ENCODE results near the gene SIPA1L3. TPM values are rescaled to one million over a fixed set of nuclear protein-coding genes. Genes with fewer than 3 reads are reported as not detected.

SIPA1L3 gene
- total RNA-seq, 3 donors from 2014 or later = 93.6 to 173 (median 144) TPM

GRCh38 chr19:38145623-38146022 lies 238.6 kb downstream of the SIPA1L3 start:
- intact Hi-C loops (cut with DNase I, micrococcal nuclease) = no loop called here
- Histone ChIP-seq H3K4me3 (no peak overlapping the region), H3K9me3 (no peaks in the 10 kb centered on the region), H3K4me1 (ENCODE audit: low read depth) (no peaks in the 10 kb centered on the region), H3K36me3 (ENCODE audit: low read depth) (no peaks in the 10 kb centered on the region)
- DNase-seq (no peak), ATAC-seq (no peak)
- TF ChIP-seq, protein P1, sequence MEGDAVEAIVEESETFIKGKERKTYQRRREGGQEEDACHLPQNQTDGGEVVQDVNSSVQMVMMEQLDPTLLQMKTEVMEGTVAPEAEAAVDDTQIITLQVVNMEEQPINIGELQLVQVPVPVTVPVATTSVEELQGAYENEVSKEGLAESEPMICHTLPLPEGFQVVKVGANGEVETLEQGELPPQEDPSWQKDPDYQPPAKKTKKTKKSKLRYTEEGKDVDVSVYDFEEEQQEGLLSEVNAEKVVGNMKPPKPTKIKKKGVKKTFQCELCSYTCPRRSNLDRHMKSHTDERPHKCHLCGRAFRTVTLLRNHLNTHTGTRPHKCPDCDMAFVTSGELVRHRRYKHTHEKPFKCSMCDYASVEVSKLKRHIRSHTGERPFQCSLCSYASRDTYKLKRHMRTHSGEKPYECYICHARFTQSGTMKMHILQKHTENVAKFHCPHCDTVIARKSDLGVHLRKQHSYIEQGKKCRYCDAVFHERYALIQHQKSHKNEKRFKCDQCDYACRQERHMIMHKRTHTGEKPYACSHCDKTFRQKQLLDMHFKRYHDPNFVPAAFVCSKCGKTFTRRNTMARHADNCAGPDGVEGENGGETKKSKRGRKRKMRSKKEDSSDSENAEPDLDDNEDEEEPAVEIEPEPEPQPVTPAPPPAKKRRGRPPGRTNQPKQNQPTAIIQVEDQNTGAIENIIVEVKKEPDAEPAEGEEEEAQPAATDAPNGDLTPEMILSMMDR (IDR thresholded peaks at IDR 0.05) = no peak

GRCh38 chr19:38148337-38148736 lies 241.3 kb downstream of the SIPA1L3 start:
- intact Hi-C loops (cut with DNase I, micrococcal nuclease) = no loop called here
- no peaks in the 10 kb centered on the region for H3K36me3 ChIP-seq (ENCODE audit: low read depth)
- no peak for DNase-seq
- TF ChIP-seq, protein P1 (IDR thresholded peaks at IDR 0.05) = no peak
- H3K9me3 ChIP-seq = no peaks in the 10 kb centered on the region
- no peak for ATAC-seq
- no peaks in the 10 kb centered on the region for H3K4me1 ChIP-seq (ENCODE audit: low read depth)
- no peak overlapping the region for H3K4me3 ChIP-seq

DNA sequence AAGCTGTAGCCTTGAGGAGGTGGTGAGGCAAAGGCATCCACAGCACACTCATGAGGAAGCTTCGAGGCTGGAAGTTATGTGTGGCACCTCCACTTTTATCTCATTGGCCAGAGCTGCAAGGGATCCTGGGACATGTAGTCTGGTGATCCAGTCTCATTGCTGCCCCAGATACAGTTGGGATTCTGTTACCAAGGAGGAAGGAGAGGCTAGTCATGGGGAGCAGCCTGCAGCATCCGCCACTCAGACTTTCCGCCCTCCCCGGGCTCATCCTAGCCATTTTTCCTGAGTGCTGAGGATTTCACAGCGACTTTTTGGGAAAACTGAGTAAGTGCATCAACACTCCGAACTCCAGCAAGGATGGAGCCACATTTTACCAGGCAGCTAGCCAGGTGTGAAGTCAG lies 242.7 kb downstream of the SIPA1L3 start:
- ATAC-seq (no peak), DNase-seq (no peak)
- Histone ChIP-seq H3K4me3 (no peak overlapping the region), H3K9me3 (no peaks in the 10 kb centered on the region), H3K4me1 (ENCODE audit: low read depth) (no peaks in the 10 kb centered on the region), H3K36me3 (ENCODE audit: low read depth) (no peaks in the 10 kb centered on the region)
- TF ChIP-seq, protein P1 (IDR thresholded peaks at IDR 0.05) = no peak
- intact Hi-C loops (cut with DNase I, micrococcal nuclease) = no loop called here

- Histone ChIP-seq H3K9me3 (no peaks in the 10 kb centered on the region), H3K4me3 (no peak overlapping the region), H3K4me1 (ENCODE audit: low read depth) (no peaks in the 10 kb centered on the region), H3K36me3 (ENCODE audit: low read depth) (no peaks in the 10 kb centered on the region)
- TF ChIP-seq, protein P1 (IDR thresholded peaks at IDR 0.05) = no peak
- no peak for DNase-seq
- intact Hi-C loops (cut with DNase I, micrococcal nuclease) = no loop called here
- no peak for ATAC-seq
These were observed 244.2 kb downstream of the SIPA1L3 start for GRCh38 chr19:38151242-38151641.

DNA sequence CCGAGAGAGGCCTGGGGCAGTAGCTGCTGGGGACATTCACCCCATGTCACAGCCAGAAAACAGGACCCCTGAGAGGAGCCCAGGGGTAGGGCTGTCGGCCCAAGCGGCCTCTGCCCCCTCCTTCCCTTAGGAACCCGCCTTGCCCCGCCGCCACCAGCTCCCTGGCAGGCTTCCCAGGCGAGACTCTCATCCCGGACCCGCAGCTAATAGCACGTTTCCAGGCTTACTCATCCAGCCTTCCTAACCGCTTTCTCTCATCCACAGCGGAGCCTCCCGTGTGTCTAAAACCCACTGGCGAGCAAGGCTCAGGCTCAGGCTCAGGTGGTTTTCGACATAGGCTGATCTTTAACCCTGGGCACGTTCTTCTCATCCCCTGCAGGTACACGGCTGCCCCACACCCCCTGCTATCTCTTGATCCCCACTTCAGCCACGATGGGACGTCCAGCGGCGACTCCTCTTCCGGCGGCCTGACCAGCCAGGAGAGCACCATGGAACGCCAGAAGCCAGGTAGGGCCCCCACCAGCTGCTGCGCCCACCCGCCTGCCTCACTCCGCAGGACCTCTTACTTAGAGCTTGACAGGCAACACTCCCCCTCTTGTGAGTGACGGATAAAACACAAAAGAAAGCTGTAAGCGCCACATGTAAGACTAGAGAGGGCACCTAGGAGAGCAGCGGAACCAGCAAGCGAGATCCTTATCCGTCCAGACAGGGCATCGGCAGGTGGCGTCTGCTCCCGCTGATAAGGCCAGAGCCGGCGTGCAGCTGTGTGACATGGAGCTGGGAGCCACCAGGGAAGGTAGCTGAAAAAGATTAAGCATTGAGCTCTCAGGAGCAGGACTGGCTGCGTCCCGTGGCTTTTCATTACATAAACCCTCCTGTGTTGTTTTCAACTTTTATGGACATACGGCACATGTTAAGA lies 245.7 kb downstream of the SIPA1L3 start:
- no peaks in the 10 kb centered on the region for H3K4me1 ChIP-seq (ENCODE audit: low read depth)
- no peak overlapping the region for H3K4me3 ChIP-seq
- no peaks in the 10 kb centered on the region for H3K9me3 ChIP-seq
- TF ChIP-seq, protein P1 (IDR thresholded peaks at IDR 0.05) = no peak
- intact Hi-C loops (cut with DNase I, micrococcal nuclease) = no loop called here
- ATAC-seq (no peak), DNase-seq (no peak)
- no peaks in the 10 kb centered on the region for H3K36me3 ChIP-seq (ENCODE audit: low read depth)
